GM12878 (cell line): ENCODE results near the gene PRRX2.

Experiments used
- ASH2L ChIP-seq: fragments of 300-600, 200-600 bp; sonication (generic); IDR thresholded peaks from 2 replicates; pipeline ENCODE4 v1.6.1; 2017; ENCODE audit warnings: low read depth, mild to moderate bottlenecking, borderline replicate concordance
- BMI1 ChIP-seq: fragments of 450-650 bp; IDR thresholded peaks from 2 replicates; pipeline ENCODE4 v1.6.1; 2016; ENCODE audit warnings: mild to moderate bottlenecking, moderate library complexity, borderline replicate concordance
- CBFB ChIP-seq: IDR thresholded peaks from 2 replicates; pipeline ENCODE4 v1.6.1; 2016; ENCODE audit warnings: antibody characterized with exemption, low read depth
- CHD2 ChIP-seq: IDR thresholded peaks from 2 replicates; pipeline ENCODE4 v1.6.1; 2011; ENCODE audit warnings: low read depth, low read length, improper control_type of control experiment, borderline replicate concordance
- CREB1 ChIP-seq: IDR thresholded peaks from 2 replicates; pipeline ENCODE4 v1.6.1; 2012; ENCODE audit warnings: low read depth, mild to moderate bottlenecking, inconsistent platforms
- EZH2 ChIP-seq: IDR thresholded peaks from 2 replicates; pipeline ENCODE4 v1.6.1; 2012; ENCODE audit warnings: low read depth, mild to moderate bottlenecking, control low read depth, inconsistent platforms, low read length, borderline replicate concordance; ENCODE audit not compliant: control insufficient read depth
- RFX5 ChIP-seq: IDR thresholded peaks from 2 replicates; pipeline ENCODE4 v1.6.1; 2011; ENCODE audit warnings: low read depth, low read length, improper control_type of control experiment
- YY1 ChIP-seq: IDR thresholded peaks from 2 replicates; pipeline ENCODE4 v1.6.1; 2011; ENCODE audit warnings: low read depth, mild to moderate bottlenecking, low read length
- TF ChIP-seq, protein P1 (sequence below): fragments of 450-650 bp; IDR thresholded peaks from 2 replicates; pipeline ENCODE4 v1.6.1; 2016; ENCODE audit warnings: mild to moderate bottlenecking
- TF ChIP-seq, protein P2 (sequence below), 3 experiments: IDR thresholded peaks in 2 of 3; conservative IDR thresholded peaks in 1 of 3; 2 replicates each; pipeline ENCODE4 v1.5.1; 2011; ENCODE audit warnings: low read depth in 3 of 3, low read length in 3 of 3, mild to moderate bottlenecking in 3 of 3, control low read depth in 2 of 3, moderate library complexity in 2 of 3, inconsistent platforms in 1 of 3, mixed read lengths in 1 of 3; ENCODE audit not compliant: control insufficient read depth in 2 of 3, insufficient read depth in 1 of 3; ENCODE audit errors: extremely low read depth in 1 of 3
- TF ChIP-seq, protein P3 (sequence below): fragments of 450-650 bp; formaldehyde crosslinking; IDR thresholded peaks from 2 replicates; pipeline ENCODE4 v1.4.0; 2020; ENCODE audit warnings: mild to moderate bottlenecking, moderate library complexity
- TF ChIP-seq, protein P4 (sequence below): IDR thresholded peaks from 2 replicates; pipeline ENCODE4 v1.6.1; 2012; ENCODE audit warnings: low read depth, low read length, improper control_type of control experiment

DNA sequence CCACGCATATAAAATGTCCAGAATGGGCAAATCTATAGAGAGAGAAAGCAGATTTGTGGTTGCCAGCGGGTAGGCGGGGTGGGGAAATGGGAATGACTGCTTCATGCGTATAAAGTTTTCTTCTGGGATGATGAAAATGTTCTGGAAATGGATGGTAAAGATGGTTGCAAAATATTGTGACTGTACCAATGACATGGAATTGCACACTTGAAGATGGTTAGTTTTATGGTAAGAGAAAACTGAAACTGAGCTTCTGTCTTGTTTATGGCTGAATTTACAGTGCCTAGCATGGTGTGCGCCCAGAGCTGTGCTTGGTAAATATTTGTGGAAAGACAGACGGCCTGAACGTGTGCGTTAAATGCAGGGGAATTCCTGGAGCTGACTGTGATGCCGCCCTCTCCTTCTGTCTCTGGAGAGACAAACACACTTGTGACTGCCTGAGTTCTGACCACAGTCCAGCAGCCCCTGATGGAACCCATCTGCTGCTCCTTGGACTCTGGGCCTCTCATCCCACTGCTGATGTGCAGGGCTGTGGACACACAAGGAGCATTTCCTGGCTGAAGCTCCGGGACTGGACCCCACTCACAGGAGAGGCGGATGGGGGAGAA lies 96.0 kb downstream of the PRRX2 start:
- TF ChIP-seq, protein P1, sequence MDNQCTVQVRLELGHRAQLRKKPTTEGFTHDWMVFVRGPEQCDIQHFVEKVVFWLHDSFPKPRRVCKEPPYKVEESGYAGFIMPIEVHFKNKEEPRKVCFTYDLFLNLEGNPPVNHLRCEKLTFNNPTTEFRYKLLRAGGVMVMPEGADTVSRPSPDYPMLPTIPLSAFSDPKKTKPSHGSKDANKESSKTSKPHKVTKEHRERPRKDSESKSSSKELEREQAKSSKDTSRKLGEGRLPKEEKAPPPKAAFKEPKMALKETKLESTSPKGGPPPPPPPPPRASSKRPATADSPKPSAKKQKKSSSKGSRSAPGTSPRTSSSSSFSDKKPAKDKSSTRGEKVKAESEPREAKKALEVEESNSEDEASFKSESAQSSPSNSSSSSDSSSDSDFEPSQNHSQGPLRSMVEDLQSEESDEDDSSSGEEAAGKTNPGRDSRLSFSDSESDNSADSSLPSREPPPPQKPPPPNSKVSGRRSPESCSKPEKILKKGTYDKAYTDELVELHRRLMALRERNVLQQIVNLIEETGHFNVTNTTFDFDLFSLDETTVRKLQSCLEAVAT, result no peak
- TF ChIP-seq ASH2L, result no peak
- TF ChIP-seq, protein P2, sequence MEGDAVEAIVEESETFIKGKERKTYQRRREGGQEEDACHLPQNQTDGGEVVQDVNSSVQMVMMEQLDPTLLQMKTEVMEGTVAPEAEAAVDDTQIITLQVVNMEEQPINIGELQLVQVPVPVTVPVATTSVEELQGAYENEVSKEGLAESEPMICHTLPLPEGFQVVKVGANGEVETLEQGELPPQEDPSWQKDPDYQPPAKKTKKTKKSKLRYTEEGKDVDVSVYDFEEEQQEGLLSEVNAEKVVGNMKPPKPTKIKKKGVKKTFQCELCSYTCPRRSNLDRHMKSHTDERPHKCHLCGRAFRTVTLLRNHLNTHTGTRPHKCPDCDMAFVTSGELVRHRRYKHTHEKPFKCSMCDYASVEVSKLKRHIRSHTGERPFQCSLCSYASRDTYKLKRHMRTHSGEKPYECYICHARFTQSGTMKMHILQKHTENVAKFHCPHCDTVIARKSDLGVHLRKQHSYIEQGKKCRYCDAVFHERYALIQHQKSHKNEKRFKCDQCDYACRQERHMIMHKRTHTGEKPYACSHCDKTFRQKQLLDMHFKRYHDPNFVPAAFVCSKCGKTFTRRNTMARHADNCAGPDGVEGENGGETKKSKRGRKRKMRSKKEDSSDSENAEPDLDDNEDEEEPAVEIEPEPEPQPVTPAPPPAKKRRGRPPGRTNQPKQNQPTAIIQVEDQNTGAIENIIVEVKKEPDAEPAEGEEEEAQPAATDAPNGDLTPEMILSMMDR (IDR thresholded peaks at IDR 0.05 in 2 of 3, conservative IDR thresholded peaks at IDR 0.05 in 1 of 3; ENCODE audit: control insufficient read depth in 2 of 3, extremely low read depth in 1 of 3, insufficient read depth in 1 of 3, low read depth in 3 of 3, low read length in 3 of 3), result no peak
- TF ChIP-seq EZH2, result no peak
- TF ChIP-seq YY1, result no peak
- TF ChIP-seq CREB1, result no peak
- TF ChIP-seq CHD2, result no peak
- TF ChIP-seq, protein P3, sequence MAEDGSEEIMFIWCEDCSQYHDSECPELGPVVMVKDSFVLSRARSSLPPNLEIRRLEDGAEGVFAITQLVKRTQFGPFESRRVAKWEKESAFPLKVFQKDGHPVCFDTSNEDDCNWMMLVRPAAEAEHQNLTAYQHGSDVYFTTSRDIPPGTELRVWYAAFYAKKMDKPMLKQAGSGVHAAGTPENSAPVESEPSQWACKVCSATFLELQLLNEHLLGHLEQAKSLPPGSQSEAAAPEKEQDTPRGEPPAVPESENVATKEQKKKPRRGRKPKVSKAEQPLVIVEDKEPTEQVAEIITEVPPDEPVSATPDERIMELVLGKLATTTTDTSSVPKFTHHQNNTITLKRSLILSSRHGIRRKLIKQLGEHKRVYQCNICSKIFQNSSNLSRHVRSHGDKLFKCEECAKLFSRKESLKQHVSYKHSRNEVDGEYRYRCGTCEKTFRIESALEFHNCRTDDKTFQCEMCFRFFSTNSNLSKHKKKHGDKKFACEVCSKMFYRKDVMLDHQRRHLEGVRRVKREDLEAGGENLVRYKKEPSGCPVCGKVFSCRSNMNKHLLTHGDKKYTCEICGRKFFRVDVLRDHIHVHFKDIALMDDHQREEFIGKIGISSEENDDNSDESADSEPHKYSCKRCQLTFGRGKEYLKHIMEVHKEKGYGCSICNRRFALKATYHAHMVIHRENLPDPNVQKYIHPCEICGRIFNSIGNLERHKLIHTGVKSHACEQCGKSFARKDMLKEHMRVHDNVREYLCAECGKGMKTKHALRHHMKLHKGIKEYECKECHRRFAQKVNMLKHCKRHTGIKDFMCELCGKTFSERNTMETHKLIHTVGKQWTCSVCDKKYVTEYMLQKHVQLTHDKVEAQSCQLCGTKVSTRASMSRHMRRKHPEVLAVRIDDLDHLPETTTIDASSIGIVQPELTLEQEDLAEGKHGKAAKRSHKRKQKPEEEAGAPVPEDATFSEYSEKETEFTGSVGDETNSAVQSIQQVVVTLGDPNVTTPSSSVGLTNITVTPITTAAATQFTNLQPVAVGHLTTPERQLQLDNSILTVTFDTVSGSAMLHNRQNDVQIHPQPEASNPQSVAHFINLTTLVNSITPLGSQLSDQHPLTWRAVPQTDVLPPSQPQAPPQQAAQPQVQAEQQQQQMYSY (CRISPR knock-in tag), result no peak
- TF ChIP-seq CBFB, result no peak
- TF ChIP-seq RFX5, result no peak
- TF ChIP-seq BMI1, result no peak
- TF ChIP-seq, protein P4, sequence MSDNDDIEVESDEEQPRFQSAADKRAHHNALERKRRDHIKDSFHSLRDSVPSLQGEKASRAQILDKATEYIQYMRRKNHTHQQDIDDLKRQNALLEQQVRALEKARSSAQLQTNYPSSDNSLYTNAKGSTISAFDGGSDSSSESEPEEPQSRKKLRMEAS, result no peak
